ENCODE results near the gene USP1. TPM values are rescaled to one million over a fixed set of nuclear protein-coding genes. Genes with fewer than 3 reads are reported as not detected.

Gene USP1
- total RNA-seq, 3 donors from 2014 or later: 21.9 to 27.8 (median 26.5) TPM

GRCh38 chr1:62417351-62417999 is 19.4 kb upstream of the USP1 start:
- Histone ChIP-seq H3K9me3 (no peaks in the 10 kb centered on the region), H3K36me3 (ENCODE audit: low read depth) (no peaks in the 10 kb centered on the region), H3K4me1 (ENCODE audit: low read depth) (no peaks in the 10 kb centered on the region), H3K4me3 (no peak overlapping the region)
- ATAC-seq (no peak), DNase-seq (no peak)
- intact Hi-C loops (cut with DNase I, micrococcal nuclease): no loop called here
- no peak for TF ChIP-seq CTCF (IDR thresholded peaks at IDR 0.05)

- ATAC-seq (peak; percentile 81), DNase-seq (no peak)
- intact Hi-C loops (cut with DNase I, micrococcal nuclease): no loop called here
- no peak overlapping the region for H3K4me3 ChIP-seq
- TF ChIP-seq CTCF (IDR thresholded peaks at IDR 0.05): no peak
- no peaks in the 10 kb centered on the region for H3K4me1 ChIP-seq (ENCODE audit: low read depth)
- no peaks in the 10 kb centered on the region for H3K36me3 ChIP-seq (ENCODE audit: low read depth)
- H3K9me3 ChIP-seq: no peaks in the 10 kb centered on the region
These were observed 16.6 kb upstream of the USP1 start for GRCh38 chr1:62420214-62420613.

DNA sequence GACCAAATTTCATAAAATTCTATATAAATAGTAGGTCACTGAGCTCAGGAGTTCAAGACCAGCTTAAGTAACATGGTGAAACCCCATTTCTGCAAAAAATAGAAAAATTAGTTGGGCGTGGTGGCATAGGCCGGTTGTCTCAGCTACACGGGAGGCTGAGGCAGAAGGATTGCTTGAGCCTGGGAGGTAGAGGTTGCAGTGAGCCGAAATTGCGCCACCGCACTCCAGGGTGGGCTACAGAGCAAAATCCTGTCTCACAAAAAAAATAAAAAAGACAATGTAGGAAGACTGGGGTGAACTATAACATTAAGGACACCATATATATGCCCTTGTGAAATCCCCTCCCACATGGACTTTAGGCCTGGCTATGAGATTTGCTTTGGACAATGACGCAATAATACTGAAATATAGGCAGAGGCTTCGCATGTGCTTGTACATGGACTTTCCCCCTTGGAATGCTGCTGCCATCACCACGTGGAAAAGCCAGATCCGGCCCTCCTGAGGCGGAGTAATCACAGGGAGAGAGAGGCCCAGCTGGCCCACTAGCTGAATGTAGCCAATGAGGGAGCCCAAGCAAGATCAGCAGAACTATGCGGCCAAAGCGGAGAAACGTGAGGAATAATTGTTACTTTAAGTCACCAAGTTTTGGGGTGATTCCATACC is 13.1 kb upstream of the USP1 start:
- Histone ChIP-seq H3K4me3 (no peak overlapping the region), H3K36me3 (ENCODE audit: low read depth) (no peaks in the 10 kb centered on the region), H3K9me3 (no peaks in the 10 kb centered on the region), H3K4me1 (ENCODE audit: low read depth) (no peaks in the 10 kb centered on the region)
- DNase-seq (peak in 1 of 3 donors; percentile 33), ATAC-seq (peak; percentile 74)
- intact Hi-C loops (cut with DNase I, micrococcal nuclease): no loop called here
- TF ChIP-seq CTCF (IDR thresholded peaks at IDR 0.05): no peak

DNA sequence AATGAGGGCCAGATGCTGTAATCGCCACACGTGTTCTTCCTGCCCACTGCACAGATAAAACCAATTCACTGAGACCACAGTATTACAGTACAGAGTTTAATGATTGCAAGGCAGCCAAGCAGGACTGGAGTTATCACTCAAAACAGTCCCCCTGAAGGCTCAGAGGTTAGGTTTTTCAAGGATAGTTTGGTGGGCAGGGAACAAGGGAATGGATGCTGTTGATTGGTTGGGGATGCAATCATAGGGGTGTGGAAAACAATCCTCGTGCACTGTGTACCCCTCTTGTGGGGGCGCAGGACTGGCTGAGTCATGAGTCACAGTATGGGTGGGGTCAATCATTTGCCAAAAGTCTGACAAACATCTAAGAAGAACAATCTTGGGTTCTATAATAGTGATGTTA is 12.4 kb upstream of the USP1 start:
- Histone ChIP-seq H3K36me3 (ENCODE audit: low read depth) (no peaks in the 10 kb centered on the region), H3K4me1 (ENCODE audit: low read depth) (no peaks in the 10 kb centered on the region), H3K9me3 (no peaks in the 10 kb centered on the region), H3K4me3 (no peak overlapping the region)
- TF ChIP-seq CTCF (IDR thresholded peaks at IDR 0.05): no peak
- intact Hi-C loops (cut with DNase I, micrococcal nuclease): no loop called here
- DNase-seq: no peak
- ATAC-seq: peak; percentile 9

DNA sequence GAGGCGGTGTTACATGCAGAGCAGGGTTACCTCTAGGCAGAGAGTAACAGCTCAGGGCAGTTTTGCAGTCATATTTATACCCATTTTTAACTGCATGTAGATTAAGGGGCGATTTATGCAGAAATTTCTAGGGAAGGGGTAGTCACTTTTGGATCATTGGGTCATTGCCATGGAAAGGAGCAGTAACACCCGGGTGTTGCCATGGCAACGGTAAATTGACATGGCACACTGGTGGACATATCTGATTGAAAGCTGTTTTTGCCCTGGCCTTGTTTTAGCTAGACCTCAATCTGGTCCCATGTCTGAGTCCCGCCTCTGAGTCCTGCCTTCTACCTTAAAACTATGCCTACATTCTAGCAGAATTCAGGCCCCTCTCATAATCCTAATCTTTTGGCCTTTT is 11.8 kb upstream of the USP1 start:
- no peaks in the 10 kb centered on the region for H3K4me1 ChIP-seq (ENCODE audit: low read depth)
- H3K9me3 ChIP-seq: no peaks in the 10 kb centered on the region
- DNase-seq (no peak), ATAC-seq (no peak)
- H3K4me3 ChIP-seq: no peak overlapping the region
- intact Hi-C loops (cut with DNase I, micrococcal nuclease): no loop called here
- no peaks in the 10 kb centered on the region for H3K36me3 ChIP-seq (ENCODE audit: low read depth)
- TF ChIP-seq CTCF (IDR thresholded peaks at IDR 0.05): no peak
